HL-60 (cell line): Measurements from ENCODE around the gene NMRAL1.

Experiments used
- DNase-seq, 2 experiments: peaks; one replicate each; pipeline ENCODE4 v3.0.0-alpha.2; 2010 to 2020; ENCODE audit warnings: low read depth in 1 of 2, low spot score in 1 of 2
- H3K27ac ChIP-seq: fragments of 250-450 bp; sonication (Bioruptor Pico); replicated peaks from 2 replicates; pipeline ENCODE4 v1.5.1; 2020; ENCODE audit warnings: mild to moderate bottlenecking, moderate library complexity
- H3K27me3 ChIP-seq: fragments of 250-450 bp; sonication (Bioruptor Pico); 2 replicates; pipeline ENCODE4 v1.5.1; 2021; ENCODE audit warnings: mild to moderate bottlenecking, moderate library complexity; ENCODE audit not compliant: insufficient read depth, poor library complexity, severe bottlenecking
- H3K4me3 ChIP-seq: replicated peaks from 2 replicates; pipeline ENCODE4 v1.5.1; 2011; ENCODE audit warnings: mild to moderate bottlenecking, control low read depth, low read length; ENCODE audit not compliant: insufficient read depth
- GABPA ChIP-seq: IDR thresholded peaks from 2 replicates; pipeline ENCODE4 v1.6.1; 2012; ENCODE audit warnings: low read depth
- POLR2AphosphoS5 ChIP-seq: IDR thresholded peaks from 2 replicates; pipeline ENCODE4 v1.6.1; 2012; ENCODE audit warnings: low read depth
- REST ChIP-seq: IDR thresholded peaks from 2 replicates; pipeline ENCODE4 v1.6.1; 2012; ENCODE audit warnings: low read depth; ENCODE audit not compliant: insufficient replicate concordance
- SPI1 ChIP-seq: IDR thresholded peaks from 2 replicates; pipeline ENCODE4 v1.6.1; 2012; ENCODE audit warnings: low read depth, mild to moderate bottlenecking, borderline replicate concordance
- TF ChIP-seq, protein P1 (sequence below): IDR thresholded peaks from one replicate; pipeline ENCODE4 v1.5.1; 2011; ENCODE audit warnings: low read length, control low read depth, inconsistent platforms; ENCODE audit not compliant: insufficient read depth

NMRAL1 gene

GRCh38 chr16:4506450-4506849, 32.0 kb upstream of the NMRAL1 start:
- Histone ChIP-seq H3K27me3 (no peaks in the 10 kb centered on the region), H3K4me3 (no peak overlapping the region), H3K27ac (peak overlapping the region; percentile 86)
- no peak for TF ChIP-seq SPI1
- TF ChIP-seq, protein P1, sequence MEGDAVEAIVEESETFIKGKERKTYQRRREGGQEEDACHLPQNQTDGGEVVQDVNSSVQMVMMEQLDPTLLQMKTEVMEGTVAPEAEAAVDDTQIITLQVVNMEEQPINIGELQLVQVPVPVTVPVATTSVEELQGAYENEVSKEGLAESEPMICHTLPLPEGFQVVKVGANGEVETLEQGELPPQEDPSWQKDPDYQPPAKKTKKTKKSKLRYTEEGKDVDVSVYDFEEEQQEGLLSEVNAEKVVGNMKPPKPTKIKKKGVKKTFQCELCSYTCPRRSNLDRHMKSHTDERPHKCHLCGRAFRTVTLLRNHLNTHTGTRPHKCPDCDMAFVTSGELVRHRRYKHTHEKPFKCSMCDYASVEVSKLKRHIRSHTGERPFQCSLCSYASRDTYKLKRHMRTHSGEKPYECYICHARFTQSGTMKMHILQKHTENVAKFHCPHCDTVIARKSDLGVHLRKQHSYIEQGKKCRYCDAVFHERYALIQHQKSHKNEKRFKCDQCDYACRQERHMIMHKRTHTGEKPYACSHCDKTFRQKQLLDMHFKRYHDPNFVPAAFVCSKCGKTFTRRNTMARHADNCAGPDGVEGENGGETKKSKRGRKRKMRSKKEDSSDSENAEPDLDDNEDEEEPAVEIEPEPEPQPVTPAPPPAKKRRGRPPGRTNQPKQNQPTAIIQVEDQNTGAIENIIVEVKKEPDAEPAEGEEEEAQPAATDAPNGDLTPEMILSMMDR = peak; percentile 88
- peak; percentile 39 to 83 for DNase-seq

- H3K4me3 ChIP-seq = no peak overlapping the region
- H3K27me3 ChIP-seq = no peaks in the 10 kb centered on the region
- TF ChIP-seq POLR2AphosphoS5 (peak; percentile 42; the same call in 1 of the 2 replicates), SPI1 (peak; percentile 99), REST (no peak)
- peak in 1 of 2 experiments; percentile 98 for DNase-seq
- peak overlapping the region; percentile 86 for H3K27ac ChIP-seq
Measured at GRCh38 chr16:4505356-4506147, 31.1 kb upstream of the NMRAL1 start.

DNA sequence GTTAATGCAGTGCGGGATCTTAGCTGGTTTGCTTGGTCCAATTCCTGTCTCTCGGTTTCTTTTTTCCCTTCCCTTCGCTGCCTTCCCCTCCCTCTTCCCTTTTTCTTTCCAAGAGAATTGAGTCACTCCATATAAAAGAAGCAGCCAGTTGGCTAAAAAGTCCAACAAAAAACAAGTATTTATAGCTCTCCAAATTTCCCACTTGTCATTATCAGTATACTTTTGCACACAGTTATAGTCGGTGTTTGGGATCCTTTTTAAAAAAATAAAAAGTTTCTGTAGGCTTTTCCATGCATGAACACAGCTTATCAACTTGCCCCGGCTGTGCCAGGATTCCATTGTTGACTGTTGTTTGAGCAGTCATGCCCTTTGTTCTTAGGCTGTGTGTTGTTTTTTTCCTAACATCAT, 26.6 kb upstream of the NMRAL1 start:
- no peaks in the 10 kb centered on the region for H3K27me3 ChIP-seq
- H3K27ac ChIP-seq = no peak overlapping the region
- H3K4me3 ChIP-seq = no peak overlapping the region
- TF ChIP-seq REST = no peak
- DNase-seq = no peak

- no peak overlapping the region for H3K4me3 ChIP-seq
- TF ChIP-seq POLR2AphosphoS5 (no peak), GABPA (no peak), SPI1 (no peak), REST (no peak)
- TF ChIP-seq, protein P1 = no peak
- DNase-seq = no peak
- no peak overlapping the region for H3K27ac ChIP-seq
- no peaks in the 10 kb centered on the region for H3K27me3 ChIP-seq
Measured at GRCh38 chr16:4500272-4500671, 25.8 kb upstream of the NMRAL1 start.
